ENCODE measurements around the gene PML.
A peak's percentile ranks its signal among the peaks of the same experiment; 100 is the strongest.

Gene PML

DNA sequence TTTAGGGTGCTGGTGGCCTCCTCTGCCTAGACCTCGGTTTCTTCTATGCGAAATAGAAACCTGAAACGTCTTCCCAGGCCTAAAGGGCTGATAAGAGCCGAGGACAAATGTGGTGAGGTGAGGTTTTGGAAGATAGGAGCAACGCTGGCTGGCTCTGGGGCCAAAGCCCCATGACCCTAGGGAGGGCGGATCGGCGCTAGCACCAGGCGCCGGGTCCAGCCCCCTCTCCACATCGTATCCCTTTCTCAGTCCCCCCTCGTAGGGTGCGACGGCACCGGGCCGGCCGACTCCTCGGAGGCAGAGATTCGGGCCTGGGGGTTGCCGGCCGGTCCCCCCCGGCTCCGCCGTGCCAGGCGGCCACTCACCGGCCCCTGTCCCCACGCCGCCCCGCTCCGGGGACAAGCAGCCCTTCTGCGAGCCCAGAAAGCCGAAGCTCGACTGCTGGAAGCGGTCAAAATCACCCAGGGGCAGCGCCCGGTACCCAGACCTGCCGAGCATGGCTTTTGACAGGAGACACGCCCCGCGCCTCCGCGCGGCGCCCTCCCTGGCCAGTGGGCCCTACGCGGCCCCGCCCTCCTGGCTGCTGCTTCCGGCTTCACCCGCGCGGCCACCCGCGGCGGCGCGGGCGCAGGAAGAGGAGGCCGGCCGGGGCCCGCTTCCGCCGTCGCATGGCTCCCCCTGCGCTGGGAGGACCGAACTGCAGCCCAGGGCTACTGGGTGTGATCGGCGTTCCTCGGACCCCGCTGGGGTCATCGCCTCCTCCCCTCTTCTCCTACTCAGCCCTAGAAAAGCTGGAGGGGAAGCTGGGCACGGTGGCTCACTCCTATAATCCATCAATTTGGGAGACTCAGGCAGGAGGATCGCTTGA, 2.6 kb upstream of the PML start, which contains the start of gene STOML1 (continued):
- TF ChIP-seq, protein P1, sequence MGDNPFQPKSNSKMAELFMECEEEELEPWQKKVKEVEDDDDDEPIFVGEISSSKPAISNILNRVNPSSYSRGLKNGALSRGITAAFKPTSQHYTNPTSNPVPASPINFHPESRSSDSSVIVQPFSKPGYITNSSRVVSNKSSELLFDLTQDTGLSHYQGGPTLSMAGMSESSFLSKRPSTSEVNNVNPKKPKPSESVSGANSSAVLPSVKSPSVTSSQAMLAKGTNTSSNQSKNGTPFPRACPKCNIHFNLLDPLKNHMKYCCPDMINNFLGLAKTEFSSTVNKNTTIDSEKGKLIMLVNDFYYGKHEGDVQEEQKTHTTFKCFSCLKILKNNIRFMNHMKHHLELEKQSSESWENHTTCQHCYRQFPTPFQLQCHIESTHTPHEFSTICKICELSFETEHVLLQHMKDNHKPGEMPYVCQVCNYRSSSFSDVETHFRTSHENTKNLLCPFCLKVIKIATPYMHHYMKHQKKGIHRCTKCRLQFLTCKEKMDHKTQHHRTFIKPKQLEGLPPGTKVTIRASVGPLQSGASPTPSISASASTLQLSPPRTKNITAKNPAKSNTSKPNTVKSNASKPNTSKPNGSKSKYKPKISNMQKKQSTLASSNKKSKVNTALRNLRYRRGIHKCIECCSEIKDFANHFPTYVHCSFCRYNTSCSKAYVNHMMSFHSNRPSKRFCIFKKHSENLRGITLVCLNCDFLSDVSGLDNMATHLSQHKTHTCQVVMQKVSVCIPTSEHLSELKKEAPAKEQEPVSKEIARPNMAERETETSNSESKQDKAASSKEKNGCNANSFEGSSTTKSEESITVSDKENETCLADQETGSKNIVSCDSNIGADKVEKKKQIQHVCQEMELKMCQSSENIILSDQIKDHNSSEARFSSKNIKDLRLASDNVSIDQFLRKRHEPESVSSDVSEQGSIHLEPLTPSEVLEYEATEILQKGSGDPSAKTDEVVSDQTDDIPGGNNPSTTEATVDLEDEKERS (tag by site-specific recombination; IDR thresholded peaks at IDR 0.05) = no peak
- TF ChIP-seq EGR2 (tag by site-specific recombination; IDR thresholded peaks at IDR 0.05; ENCODE audit: low read depth) = peak; percentile 43
- TF ChIP-seq ZNF366 (tag by site-specific recombination; conservative IDR thresholded peaks at IDR 0.05) = no peak
- TF ChIP-seq ZSCAN30 (tag by site-specific recombination; IDR thresholded peaks at IDR 0.05) = peak; percentile 96
- no peak for TF ChIP-seq ZSCAN16 (tag by site-specific recombination; IDR thresholded peaks at IDR 0.05)
- TF ChIP-seq, protein P2, sequence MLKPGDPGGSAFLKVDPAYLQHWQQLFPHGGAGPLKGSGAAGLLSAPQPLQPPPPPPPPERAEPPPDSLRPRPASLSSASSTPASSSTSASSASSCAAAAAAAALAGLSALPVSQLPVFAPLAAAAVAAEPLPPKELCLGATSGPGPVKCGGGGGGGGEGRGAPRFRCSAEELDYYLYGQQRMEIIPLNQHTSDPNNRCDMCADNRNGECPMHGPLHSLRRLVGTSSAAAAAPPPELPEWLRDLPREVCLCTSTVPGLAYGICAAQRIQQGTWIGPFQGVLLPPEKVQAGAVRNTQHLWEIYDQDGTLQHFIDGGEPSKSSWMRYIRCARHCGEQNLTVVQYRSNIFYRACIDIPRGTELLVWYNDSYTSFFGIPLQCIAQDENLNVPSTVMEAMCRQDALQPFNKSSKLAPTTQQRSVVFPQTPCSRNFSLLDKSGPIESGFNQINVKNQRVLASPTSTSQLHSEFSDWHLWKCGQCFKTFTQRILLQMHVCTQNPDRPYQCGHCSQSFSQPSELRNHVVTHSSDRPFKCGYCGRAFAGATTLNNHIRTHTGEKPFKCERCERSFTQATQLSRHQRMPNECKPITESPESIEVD (tag by site-specific recombination; IDR thresholded peaks at IDR 0.05) = no peak
- TF ChIP-seq, protein P3, sequence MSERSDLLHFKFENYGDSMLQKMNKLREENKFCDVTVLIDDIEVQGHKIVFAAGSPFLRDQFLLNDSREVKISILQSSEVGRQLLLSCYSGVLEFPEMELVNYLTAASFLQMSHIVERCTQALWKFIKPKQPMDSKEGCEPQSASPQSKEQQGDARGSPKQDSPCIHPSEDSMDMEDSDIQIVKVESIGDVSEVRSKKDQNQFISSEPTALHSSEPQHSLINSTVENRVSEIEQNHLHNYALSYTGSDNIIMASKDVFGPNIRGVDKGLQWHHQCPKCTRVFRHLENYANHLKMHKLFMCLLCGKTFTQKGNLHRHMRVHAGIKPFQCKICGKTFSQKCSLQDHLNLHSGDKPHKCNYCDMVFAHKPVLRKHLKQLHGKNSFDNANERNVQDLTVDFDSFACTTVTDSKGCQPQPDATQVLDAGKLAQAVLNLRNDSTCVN (tag by site-specific recombination; optimal IDR thresholded peaks at IDR 0.05) = peak; percentile 87
- TF ChIP-seq ZNF510 (tag by site-specific recombination; IDR thresholded peaks at IDR 0.05; ENCODE audit: insufficient replicate concordance) = no peak
- peak; percentile 64; the same call in 1 of the 2 replicates for TF ChIP-seq KLF16 (tag by site-specific recombination; IDR thresholded peaks at IDR 0.05)
- TF ChIP-seq, protein P4, sequence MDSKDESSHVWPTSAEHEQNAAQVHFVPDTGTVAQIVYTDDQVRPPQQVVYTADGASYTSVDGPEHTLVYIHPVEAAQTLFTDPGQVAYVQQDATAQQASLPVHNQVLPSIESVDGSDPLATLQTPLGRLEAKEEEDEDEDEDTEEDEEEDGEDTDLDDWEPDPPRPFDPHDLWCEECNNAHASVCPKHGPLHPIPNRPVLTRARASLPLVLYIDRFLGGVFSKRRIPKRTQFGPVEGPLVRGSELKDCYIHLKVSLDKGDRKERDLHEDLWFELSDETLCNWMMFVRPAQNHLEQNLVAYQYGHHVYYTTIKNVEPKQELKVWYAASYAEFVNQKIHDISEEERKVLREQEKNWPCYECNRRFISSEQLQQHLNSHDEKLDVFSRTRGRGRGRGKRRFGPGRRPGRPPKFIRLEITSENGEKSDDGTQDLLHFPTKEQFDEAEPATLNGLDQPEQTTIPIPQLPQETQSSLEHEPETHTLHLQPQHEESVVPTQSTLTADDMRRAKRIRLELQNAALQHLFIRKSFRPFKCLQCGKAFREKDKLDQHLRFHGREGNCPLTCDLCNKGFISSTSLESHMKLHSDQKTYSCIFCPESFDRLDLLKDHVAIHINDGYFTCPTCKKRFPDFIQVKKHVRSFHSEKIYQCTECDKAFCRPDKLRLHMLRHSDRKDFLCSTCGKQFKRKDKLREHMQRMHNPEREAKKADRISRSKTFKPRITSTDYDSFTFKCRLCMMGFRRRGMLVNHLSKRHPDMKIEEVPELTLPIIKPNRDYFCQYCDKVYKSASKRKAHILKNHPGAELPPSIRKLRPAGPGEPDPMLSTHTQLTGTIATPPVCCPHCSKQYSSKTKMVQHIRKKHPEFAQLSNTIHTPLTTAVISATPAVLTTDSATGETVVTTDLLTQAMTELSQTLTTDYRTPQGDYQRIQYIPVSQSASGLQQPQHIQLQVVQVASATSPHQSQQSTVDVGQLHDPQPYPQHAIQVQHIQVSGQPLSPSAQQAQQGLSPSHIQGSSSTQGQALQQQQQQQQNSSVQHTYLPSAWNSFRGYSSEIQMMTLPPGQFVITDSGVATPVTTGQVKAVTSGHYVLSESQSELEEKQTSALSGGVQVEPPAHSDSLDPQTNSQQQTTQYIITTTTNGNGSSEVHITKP (tag by site-specific recombination; IDR thresholded peaks at IDR 0.05) = peak; percentile 33; the same call in 1 of the 2 replicates
- no peak for TF ChIP-seq ZNF274 (IDR thresholded peaks at IDR 0.05; ENCODE audit: low read length)
- no peak for TF ChIP-seq ZNF274 (tag by site-specific recombination; IDR thresholded peaks at IDR 0.05; ENCODE audit: borderline replicate concordance)
- TF ChIP-seq, protein P5, sequence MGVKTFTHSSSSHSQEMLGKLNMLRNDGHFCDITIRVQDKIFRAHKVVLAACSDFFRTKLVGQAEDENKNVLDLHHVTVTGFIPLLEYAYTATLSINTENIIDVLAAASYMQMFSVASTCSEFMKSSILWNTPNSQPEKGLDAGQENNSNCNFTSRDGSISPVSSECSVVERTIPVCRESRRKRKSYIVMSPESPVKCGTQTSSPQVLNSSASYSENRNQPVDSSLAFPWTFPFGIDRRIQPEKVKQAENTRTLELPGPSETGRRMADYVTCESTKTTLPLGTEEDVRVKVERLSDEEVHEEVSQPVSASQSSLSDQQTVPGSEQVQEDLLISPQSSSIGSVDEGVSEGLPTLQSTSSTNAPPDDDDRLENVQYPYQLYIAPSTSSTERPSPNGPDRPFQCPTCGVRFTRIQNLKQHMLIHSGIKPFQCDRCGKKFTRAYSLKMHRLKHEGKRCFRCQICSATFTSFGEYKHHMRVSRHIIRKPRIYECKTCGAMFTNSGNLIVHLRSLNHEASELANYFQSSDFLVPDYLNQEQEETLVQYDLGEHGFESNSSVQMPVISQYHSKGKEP (tag by site-specific recombination; IDR thresholded peaks at IDR 0.05) = peak; percentile 93
- no peak for TF ChIP-seq PRDM1 (tag by site-specific recombination; IDR thresholded peaks at IDR 0.05)
- no peak for TF ChIP-seq OSR2 (tag by site-specific recombination; IDR thresholded peaks at IDR 0.05)
- TF ChIP-seq ZNF843 (tag by site-specific recombination; IDR thresholded peaks at IDR 0.05) = no peak
- no peak for TF ChIP-seq ZNF560 (tag by site-specific recombination; IDR thresholded peaks at IDR 0.05; ENCODE audit: borderline replicate concordance)
- TF ChIP-seq ZNF561 (tag by site-specific recombination; IDR thresholded peaks at IDR 0.05; ENCODE audit: borderline replicate concordance) = peak; percentile 100
- no peak for TF ChIP-seq ZNF19 (tag by site-specific recombination; IDR thresholded peaks at IDR 0.05; ENCODE audit: low read depth)
- TF ChIP-seq, protein P6, sequence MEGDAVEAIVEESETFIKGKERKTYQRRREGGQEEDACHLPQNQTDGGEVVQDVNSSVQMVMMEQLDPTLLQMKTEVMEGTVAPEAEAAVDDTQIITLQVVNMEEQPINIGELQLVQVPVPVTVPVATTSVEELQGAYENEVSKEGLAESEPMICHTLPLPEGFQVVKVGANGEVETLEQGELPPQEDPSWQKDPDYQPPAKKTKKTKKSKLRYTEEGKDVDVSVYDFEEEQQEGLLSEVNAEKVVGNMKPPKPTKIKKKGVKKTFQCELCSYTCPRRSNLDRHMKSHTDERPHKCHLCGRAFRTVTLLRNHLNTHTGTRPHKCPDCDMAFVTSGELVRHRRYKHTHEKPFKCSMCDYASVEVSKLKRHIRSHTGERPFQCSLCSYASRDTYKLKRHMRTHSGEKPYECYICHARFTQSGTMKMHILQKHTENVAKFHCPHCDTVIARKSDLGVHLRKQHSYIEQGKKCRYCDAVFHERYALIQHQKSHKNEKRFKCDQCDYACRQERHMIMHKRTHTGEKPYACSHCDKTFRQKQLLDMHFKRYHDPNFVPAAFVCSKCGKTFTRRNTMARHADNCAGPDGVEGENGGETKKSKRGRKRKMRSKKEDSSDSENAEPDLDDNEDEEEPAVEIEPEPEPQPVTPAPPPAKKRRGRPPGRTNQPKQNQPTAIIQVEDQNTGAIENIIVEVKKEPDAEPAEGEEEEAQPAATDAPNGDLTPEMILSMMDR (tag by site-specific recombination; IDR thresholded peaks at IDR 0.05) = peak; percentile 93
- TF ChIP-seq ZNF223 (tag by site-specific recombination; IDR thresholded peaks at IDR 0.05) = peak; percentile 49; the same call in 1 of the 2 replicates
- TF ChIP-seq, protein P7, sequence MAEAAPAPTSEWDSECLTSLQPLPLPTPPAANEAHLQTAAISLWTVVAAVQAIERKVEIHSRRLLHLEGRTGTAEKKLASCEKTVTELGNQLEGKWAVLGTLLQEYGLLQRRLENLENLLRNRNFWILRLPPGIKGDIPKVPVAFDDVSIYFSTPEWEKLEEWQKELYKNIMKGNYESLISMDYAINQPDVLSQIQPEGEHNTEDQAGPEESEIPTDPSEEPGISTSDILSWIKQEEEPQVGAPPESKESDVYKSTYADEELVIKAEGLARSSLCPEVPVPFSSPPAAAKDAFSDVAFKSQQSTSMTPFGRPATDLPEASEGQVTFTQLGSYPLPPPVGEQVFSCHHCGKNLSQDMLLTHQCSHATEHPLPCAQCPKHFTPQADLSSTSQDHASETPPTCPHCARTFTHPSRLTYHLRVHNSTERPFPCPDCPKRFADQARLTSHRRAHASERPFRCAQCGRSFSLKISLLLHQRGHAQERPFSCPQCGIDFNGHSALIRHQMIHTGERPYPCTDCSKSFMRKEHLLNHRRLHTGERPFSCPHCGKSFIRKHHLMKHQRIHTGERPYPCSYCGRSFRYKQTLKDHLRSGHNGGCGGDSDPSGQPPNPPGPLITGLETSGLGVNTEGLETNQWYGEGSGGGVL (tag by site-specific recombination; IDR thresholded peaks at IDR 0.05) = peak; percentile 57
- TF ChIP-seq KLF9 (tag by site-specific recombination; IDR thresholded peaks at IDR 0.05; ENCODE audit: low read depth) = peak; percentile 89
